Glutamatergic neuron (in vitro differentiated cells): ENCODE measurements around the gene FAM3A. TPM values are rescaled to one million over a fixed set of nuclear protein-coding genes. Genes with fewer than 3 reads are reported as not detected.
A peak's percentile ranks its signal among the peaks of the same experiment; 100 is the strongest.

Experiments used
- DNase-seq: peaks from one replicate; pipeline ENCODE4 v3.0.0; 2022
- H3K27ac Mint-ChIP-seq: one replicate; pipeline ENCODE4 v1.8.0; 2020; ENCODE audit warnings: mild to moderate bottlenecking, mixed read lengths, inconsistent platforms; ENCODE audit not compliant: unreplicated experiment
- H3K27me3 Mint-ChIP-seq: one replicate; pipeline ENCODE4 v1.8.0; 2020; ENCODE audit warnings: mild to moderate bottlenecking, moderate library complexity, mixed read lengths, inconsistent platforms; ENCODE audit not compliant: unreplicated experiment
- H3K36me3 Mint-ChIP-seq: one replicate; pipeline ENCODE4 v1.8.0; 2020; ENCODE audit warnings: mild to moderate bottlenecking, mixed read lengths, inconsistent platforms; ENCODE audit not compliant: unreplicated experiment
- H3K4me1 Mint-ChIP-seq: one replicate; pipeline ENCODE4 v1.8.0; 2020; ENCODE audit warnings: mild to moderate bottlenecking, low read depth, mixed read lengths, inconsistent platforms; ENCODE audit not compliant: unreplicated experiment
- H3K4me3 Mint-ChIP-seq: one replicate; pipeline ENCODE4 v1.8.0; 2020; ENCODE audit warnings: mild to moderate bottlenecking, mixed read lengths, inconsistent platforms; ENCODE audit not compliant: unreplicated experiment
- H3K9me3 Mint-ChIP-seq: one replicate; pipeline ENCODE4 v1.8.0; 2020; ENCODE audit warnings: mild to moderate bottlenecking, moderate library complexity, mixed read lengths, inconsistent platforms; ENCODE audit not compliant: unreplicated experiment
- total RNA-seq: library from RNA; stranded (reverse); fragmentation: NEBNext Ultra II Directional; extraction: Animal tissue kit (Norgen Biotek cat#: 25700); gene quantifications from one replicate; pipeline ENCODE4 v1.2.1, GENCODE V29; 2021; ENCODE audit not compliant: unreplicated experiment
- TF ChIP-seq, protein P1 (sequence below): fragments of 200-600 bp; sonication (generic); IDR thresholded peaks from one replicate; pipeline ENCODE4 v1.5.0; 2021; ENCODE audit not compliant: partially characterized antibody, unreplicated experiment

The FAM3A gene
- total RNA-seq, 1 donor from 2014 or later, result 32.0 TPM

DNA sequence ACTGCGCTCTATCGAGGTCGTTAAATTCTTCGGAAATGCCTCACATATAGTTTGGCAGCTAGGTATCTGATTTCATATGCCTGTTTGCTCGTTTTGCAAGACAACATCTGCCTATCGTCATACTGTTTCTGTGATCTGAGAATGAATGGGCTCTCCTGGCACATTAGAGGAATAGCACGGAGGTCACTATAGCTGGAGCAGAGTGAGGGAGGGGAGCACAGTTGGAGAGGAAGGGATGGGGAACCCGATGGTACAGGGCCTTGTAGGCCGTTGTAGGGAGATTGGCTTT lies 31.9 kb upstream of the FAM3A start:
- TF ChIP-seq, protein P1, sequence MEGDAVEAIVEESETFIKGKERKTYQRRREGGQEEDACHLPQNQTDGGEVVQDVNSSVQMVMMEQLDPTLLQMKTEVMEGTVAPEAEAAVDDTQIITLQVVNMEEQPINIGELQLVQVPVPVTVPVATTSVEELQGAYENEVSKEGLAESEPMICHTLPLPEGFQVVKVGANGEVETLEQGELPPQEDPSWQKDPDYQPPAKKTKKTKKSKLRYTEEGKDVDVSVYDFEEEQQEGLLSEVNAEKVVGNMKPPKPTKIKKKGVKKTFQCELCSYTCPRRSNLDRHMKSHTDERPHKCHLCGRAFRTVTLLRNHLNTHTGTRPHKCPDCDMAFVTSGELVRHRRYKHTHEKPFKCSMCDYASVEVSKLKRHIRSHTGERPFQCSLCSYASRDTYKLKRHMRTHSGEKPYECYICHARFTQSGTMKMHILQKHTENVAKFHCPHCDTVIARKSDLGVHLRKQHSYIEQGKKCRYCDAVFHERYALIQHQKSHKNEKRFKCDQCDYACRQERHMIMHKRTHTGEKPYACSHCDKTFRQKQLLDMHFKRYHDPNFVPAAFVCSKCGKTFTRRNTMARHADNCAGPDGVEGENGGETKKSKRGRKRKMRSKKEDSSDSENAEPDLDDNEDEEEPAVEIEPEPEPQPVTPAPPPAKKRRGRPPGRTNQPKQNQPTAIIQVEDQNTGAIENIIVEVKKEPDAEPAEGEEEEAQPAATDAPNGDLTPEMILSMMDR, result no peak

DNA sequence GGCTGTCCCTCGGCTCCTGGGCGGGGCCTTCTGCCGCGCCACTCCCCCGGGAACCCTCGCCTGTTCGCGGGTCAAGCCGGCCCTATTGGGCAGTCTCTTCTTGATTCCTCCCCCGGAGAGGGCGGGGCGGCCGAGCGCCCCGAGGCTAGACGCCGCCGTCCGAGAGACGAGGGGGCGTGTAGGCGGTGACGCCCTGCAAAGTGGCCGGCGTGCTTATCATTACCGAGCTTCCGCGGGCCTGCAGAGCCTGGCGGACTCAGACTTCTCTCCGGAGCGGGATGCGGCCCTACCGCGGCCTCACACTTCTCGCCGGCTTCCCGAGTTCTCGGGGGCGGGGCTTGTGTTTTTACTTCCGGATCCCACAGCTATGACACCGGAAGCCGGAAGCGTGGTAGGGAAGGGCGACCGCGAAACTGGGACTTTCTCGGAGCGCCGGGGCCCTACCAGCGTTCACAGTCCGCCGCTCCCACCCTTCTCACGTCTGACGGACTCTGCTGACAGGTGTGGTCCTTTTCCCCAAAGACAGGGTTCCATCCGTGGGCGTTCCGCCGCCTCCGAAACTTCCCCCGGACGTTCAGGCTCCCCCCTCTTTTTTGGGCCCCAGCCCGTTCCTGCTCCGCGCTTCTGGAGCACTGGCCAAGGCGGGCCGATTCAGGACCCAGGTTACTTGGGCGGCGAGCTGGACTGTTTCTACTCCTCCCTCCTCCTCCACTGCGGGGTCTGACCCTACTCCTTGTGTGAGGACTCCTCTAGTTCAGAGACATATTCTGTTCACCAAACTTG lies 31.4 kb upstream of the FAM3A start, which contains the start of gene IKBKG:
TSS of gene IKBKG (plus strand) at position 376 of the 783 bp plus-strand sequence. CDS start 4,383 bp downstream, outside the sequence.
- Mint-ChIP-seq H3K27ac (peak within 1 kb of the TSS; percentile 89), H3K36me3 (no peaks in the 10 kb centered on the region)

More for the DNA sequence above, 31.9 kb upstream of the FAM3A start:
- Mint-ChIP-seq H3K36me3 (no peaks in the 10 kb centered on the region), H3K27me3 (no peaks in the 10 kb centered on the region), H3K27ac (peak overlapping the region; percentile 89), H3K9me3 (peaks cover 6% of the 10 kb centered on the region), H3K4me3 (peak overlapping the region; percentile 97), H3K4me1 (peaks cover 4% of the 10 kb centered on the region)
- DNase-seq, result no peak

DNA sequence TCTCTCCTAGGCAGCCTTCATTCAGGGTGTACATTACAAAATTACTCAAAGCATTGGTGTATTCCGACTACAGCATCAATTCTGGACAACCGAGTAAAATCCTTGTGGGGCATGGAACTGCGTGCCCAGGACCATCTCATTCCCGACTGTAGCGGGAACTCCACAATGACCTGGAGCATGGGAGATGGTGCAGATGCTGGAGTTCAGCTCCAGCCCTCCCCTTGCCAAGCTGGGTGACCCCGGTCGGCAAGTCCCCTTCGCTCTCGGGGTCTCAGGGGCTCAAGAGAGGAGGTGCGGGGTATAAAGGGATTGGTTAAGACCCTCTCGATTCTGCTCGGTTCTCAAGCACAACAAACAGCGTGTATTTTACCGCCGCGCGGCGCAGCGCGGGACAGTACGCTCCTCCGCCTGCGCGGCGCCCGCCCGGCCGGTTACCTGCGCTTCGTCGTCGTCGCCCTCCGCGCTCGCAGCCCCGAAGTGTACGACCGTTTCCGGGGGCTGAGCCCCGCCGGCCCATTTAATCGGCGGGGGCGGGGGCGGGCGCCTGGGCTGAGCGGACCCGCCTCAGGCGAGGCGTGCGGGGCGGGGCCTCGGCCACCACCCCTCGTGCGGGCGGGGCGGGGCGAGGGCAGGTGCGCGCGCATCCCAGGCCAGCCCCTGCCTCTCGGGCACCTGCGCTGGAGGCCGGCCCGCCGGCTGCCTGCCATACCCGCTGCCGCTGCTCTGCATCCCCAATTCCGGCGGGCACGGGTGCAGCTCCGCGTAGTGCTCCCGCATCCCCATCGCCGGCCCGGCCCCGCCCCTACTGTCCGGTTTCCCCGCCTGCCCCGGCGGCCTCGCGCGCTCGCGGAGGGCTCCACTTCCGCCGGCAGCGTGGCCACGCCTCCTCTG lies 30.6 kb upstream of the FAM3A start, which contains the start of gene G6PD:
TSS of gene G6PD (minus strand) at position 493 of the 891 bp plus-strand sequence. CDS start 691 bp downstream, outside the sequence.
- Mint-ChIP-seq H3K9me3 (peaks cover 6% of the 10 kb centered on the region), H3K27me3 (no peaks in the 10 kb centered on the region), H3K27ac (peak within 1 kb of the TSS; percentile 89), H3K36me3 (no peaks in the 10 kb centered on the region), H3K4me3 (peak within 1 kb of the TSS; percentile 97), H3K4me1 (peaks cover 4% of the 10 kb centered on the region)
- TF ChIP-seq, protein P1, result no peak
- peak; percentile 76 for DNase-seq

More for the DNA sequence above, 31.4 kb upstream of the FAM3A start, which contains the start of gene IKBKG:
- H3K27me3 Mint-ChIP-seq, result no peaks in the 10 kb centered on the region
- H3K4me1 Mint-ChIP-seq, result peaks cover 4% of the 10 kb centered on the region
- H3K4me3 Mint-ChIP-seq, result peak within 1 kb of the TSS; percentile 97
- H3K9me3 Mint-ChIP-seq, result peaks cover 6% of the 10 kb centered on the region
- DNase-seq, result peak; percentile 91
- TF ChIP-seq, protein P1, result no peak

DNA sequence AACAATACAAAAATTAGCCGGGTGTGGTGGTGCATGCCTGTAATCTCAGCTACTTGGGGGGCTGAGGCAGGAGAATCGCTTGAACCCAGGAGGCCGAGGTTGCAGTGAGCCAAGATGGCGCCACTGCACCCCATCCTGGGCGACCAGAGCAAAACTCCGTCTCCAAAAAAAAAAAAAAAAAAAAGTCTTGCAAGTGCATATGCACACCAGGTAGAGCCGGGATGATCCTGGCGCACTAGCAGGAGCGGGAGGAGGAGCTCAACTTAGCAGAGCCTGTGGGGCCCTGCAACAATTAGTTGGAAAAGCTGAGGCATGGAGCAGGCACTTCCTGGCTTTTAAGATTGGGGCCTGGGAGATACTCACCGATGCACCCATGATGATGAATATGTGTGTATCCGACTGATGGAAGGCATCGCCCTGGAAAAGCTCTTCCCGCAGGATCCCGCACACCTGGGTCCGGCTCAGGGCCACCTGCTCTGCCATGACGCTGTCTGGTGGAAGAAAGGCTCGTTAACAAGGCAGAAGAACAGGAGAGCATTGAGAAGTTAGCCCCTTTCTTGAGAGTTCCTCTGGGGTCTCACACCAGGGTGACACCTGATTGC lies 29.7 kb upstream of the FAM3A start:
- Mint-ChIP-seq H3K4me1 (peaks cover 4% of the 10 kb centered on the region), H3K36me3 (no peaks in the 10 kb centered on the region), H3K9me3 (peaks cover 6% of the 10 kb centered on the region), H3K4me3 (peak overlapping the region; percentile 90), H3K27ac (peak overlapping the region; percentile 68), H3K27me3 (no peaks in the 10 kb centered on the region)
- TF ChIP-seq, protein P1, result no peak
- no peak for DNase-seq
